ENCODE results near the gene DHX40.

The DHX40 gene

GRCh38 chr17:59601130-59601529, 35.7 kb downstream of the DHX40 start:
- no peak for DNase-seq (ENCODE audit: low read depth)
- no peak for TF ChIP-seq CTCF (IDR thresholded peaks at IDR 0.05; ENCODE audit: insufficient read depth, low read depth, low read length, missing control alignments)
- no peak overlapping the region for H3K4me3 ChIP-seq (ENCODE audit: low read length)

GRCh38 chr17:59607061-59607460, 41.7 kb downstream of the DHX40 start:
- H3K4me3 ChIP-seq (ENCODE audit: low read length) = no peak overlapping the region
- no peak for TF ChIP-seq CTCF (IDR thresholded peaks at IDR 0.05; ENCODE audit: insufficient read depth, low read depth, low read length, missing control alignments)
- no peak for DNase-seq (ENCODE audit: low read depth)

DNA sequence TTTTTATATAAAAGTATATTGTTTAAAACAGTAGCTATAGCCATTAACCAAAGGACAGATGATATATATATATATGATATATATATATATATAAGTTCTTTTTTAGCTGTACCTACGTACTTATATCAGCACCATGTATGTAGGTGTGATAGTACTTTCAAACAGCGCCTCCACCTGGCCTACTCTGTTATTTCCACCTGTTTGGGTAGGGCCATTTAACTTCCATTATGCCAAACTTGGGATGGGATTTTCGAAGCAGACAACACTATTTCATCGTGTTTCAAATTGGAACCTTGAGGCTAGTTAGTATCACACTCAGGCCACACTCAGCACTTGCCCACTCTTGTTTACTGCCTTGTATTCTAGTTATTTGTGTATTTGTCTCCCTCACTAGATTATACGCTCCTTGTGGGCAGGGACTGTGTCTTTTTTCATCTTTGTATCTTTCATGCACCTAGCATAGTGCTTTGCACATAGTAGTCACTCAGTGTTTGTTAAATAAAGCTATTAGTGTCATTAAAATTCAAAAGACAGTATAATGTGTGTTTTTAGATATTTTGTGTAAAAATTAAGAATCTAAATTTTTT, 42.5 kb downstream of the DHX40 start:
- DNase-seq (ENCODE audit: low read depth) = peak; percentile 21
- TF ChIP-seq CTCF (IDR thresholded peaks at IDR 0.05; ENCODE audit: insufficient read depth, low read depth, low read length, missing control alignments) = peak; percentile 21
- H3K4me3 ChIP-seq (ENCODE audit: low read length) = no peak overlapping the region

DNA sequence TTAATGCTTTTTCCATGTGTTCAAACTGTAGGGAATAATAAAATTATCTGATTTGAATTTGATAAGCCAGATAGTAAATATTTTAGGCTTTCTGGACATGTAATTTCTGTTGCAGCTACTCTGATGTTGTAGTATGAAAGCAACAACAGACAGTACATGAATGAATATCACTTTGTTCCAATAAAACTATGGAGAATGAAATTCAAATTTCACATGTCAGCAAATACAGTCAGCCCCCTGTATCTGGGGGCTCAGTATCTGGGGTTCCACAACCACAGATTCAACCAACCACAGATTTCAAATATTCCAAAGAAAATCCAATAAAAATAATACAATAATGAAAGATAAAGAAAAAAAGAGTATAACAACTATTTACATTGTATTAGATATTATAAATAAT, 46.1 kb downstream of the DHX40 start:
- no peak for DNase-seq (ENCODE audit: low read depth)
- no peak for TF ChIP-seq CTCF (IDR thresholded peaks at IDR 0.05; ENCODE audit: insufficient read depth, low read depth, low read length, missing control alignments)
- no peak overlapping the region for H3K4me3 ChIP-seq (ENCODE audit: low read length)

GRCh38 chr17:59616253-59616920, 51.0 kb downstream of the DHX40 start:
- TF ChIP-seq CTCF (IDR thresholded peaks at IDR 0.05; ENCODE audit: insufficient read depth, low read depth, low read length, missing control alignments) = no peak
- no peak for DNase-seq (ENCODE audit: low read depth)
- no peak overlapping the region for H3K4me3 ChIP-seq (ENCODE audit: low read length)

DNA sequence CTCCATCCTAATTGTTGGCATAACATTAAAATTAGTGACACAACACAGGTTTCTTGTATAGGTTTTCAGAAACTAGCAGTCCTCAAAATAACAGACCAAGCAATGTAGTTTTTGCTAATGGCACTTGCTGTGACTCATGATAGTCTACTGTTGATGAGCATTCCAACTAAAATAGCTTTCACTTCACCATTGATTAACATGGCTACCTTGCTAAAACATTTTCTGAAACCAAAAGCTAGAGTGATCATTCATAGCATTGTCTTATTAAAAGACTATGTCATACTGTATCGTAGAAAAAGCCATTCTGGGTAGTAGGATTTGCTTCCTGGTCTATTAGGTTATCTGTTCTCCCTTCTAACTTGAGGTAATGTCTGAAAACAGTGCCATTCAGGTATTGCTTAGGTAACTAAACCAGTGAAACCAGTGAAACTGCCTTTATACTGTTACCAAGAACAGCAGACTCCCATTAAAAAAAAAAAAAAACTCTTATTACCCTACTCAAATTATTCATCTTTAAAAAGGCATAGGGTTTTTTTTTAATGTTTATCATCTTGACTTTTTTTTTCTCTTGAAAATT, 51.8 kb downstream of the DHX40 start:
- no peak overlapping the region for H3K4me3 ChIP-seq (ENCODE audit: low read length)
- DNase-seq (ENCODE audit: low read depth) = peak; percentile 67
- TF ChIP-seq CTCF (IDR thresholded peaks at IDR 0.05; ENCODE audit: insufficient read depth, low read depth, low read length, missing control alignments) = no peak

DNA sequence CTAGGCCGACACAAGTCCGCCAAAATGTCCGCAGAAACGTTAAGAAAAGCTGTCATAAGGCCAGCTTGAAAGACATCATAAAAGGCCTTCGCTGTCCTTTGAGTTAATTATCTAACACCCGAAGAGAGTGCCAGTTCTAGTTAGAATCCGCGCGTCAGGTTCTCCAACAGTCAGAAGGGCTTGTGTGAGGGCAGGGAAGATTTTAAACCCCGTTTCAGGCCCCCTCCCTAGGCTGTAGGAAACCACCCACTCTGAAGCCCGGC, 53.6 kb downstream of the DHX40 start:
- H3K4me3 ChIP-seq (ENCODE audit: low read length) = peak overlapping the region; percentile 93
- no peak for DNase-seq (ENCODE audit: low read depth)

More for the DNA sequence above, 53.6 kb downstream of the DHX40 start:
- no peak for TF ChIP-seq CTCF (IDR thresholded peaks at IDR 0.05; ENCODE audit: insufficient read depth, low read depth, low read length, missing control alignments)
